Right atrium auricular region (tissue), 2 donors: ENCODE data around the gene MED12L. TPM values are rescaled to one million over a fixed set of nuclear protein-coding genes. Genes with fewer than 3 reads are reported as not detected.

Experiments
- DNase-seq: peaks from one replicate; pipeline ENCODE4 v3.0.0-alpha.2; 2019; ENCODE audit warnings: low spot score
- H3K27ac ChIP-seq, 2 donors: fragments of 200-600 bp; sonication (generic); 1 replicate in 1 of 2; 2 replicates in 1 of 2; pipeline ENCODE4 v1.5.1; 2016 to 2019
- H3K27me3 ChIP-seq, 2 donors: fragments of 200-600 bp; sonication (generic); one replicate each; pipeline versions ENCODE4 v1.5.1 to v1.6.0; 2017 to 2019
- H3K36me3 ChIP-seq: fragments of 200-600 bp; sonication (generic); one replicate; pipeline ENCODE4 v1.5.1; 2016
- H3K4me1 ChIP-seq, 2 donors: fragments of 200-600 bp; sonication (generic); one replicate each; pipeline versions ENCODE4 v1.5.1 to v1.6.0; 2017 to 2019
- H3K4me3 ChIP-seq, 2 donors: fragments of 200-600 bp; sonication (generic); 1 replicate in 1 of 2; 2 replicates in 1 of 2; pipeline ENCODE4 v1.5.1; 2017 to 2019; ENCODE audit warnings: mild to moderate bottlenecking in 1 of 2, moderate library complexity in 1 of 2
- H3K9me3 ChIP-seq, 2 donors: fragments of 200-600 bp; sonication (generic); one replicate each; pipeline ENCODE4 v1.5.1; 2019
- CTCF ChIP-seq, 2 donors: fragments of 200-600 bp; sonication (generic); IDR thresholded peaks; one replicate each; pipeline ENCODE4 v1.5.1; 2019; ENCODE audit warnings: antibody characterized with exemption in 2 of 2
- total RNA-seq, 2 donors: library from RNA; depleted of rRNA; stranded (reverse); fragments of >200 nt; gene quantifications; one replicate each; pipeline ENCODE4 v1.1.0, GENCODE V29; 2016

The MED12L gene
- total RNA-seq, 2 donors from 2014 or later, result 0.07 to 0.35 TPM

- Histone ChIP-seq H3K36me3 (no peaks in the 10 kb centered on the region), H3K27me3 (no peaks in the 10 kb centered on the region), H3K4me1 (no peaks in the 10 kb centered on the region), H3K4me3 (no peak overlapping the region), H3K9me3 (peaks cover 0 to 25% of the 10 kb centered on the region in 2 donors), H3K27ac (no peak overlapping the region)
- no peak for DNase-seq
- no peak for TF ChIP-seq CTCF (IDR thresholded peaks at IDR 0.05)
Measured at GRCh38 chr3:151479452-151479851, 394.0 kb downstream of the MED12L start.

- DNase-seq, result no peak
- TF ChIP-seq CTCF (IDR thresholded peaks at IDR 0.05), result no peak
- no peaks in the 10 kb centered on the region for H3K4me1 ChIP-seq
- H3K36me3 ChIP-seq, result no peaks in the 10 kb centered on the region
- H3K4me3 ChIP-seq, result no peak overlapping the region
- H3K9me3 ChIP-seq, result peaks cover 0 to 25% of the 10 kb centered on the region in 2 donors
- no peaks in the 10 kb centered on the region for H3K27me3 ChIP-seq
- H3K27ac ChIP-seq, result no peak overlapping the region
Measured at GRCh38 chr3:151480492-151480891, 395.0 kb downstream of the MED12L start.

- no peak for TF ChIP-seq CTCF (IDR thresholded peaks at IDR 0.05)
- peaks cover 0 to 25% of the 10 kb centered on the region in 2 donors for H3K9me3 ChIP-seq
- H3K36me3 ChIP-seq, result no peaks in the 10 kb centered on the region
- no peak overlapping the region for H3K27ac ChIP-seq
- DNase-seq, result no peak
- H3K27me3 ChIP-seq, result no peaks in the 10 kb centered on the region
- H3K4me3 ChIP-seq, result no peak overlapping the region
- no peaks in the 10 kb centered on the region for H3K4me1 ChIP-seq
Measured at GRCh38 chr3:151483488-151483887, 398.0 kb downstream of the MED12L start.

GRCh38 chr3:151483961-151484520 lies 398.6 kb downstream of the MED12L start:
- Histone ChIP-seq H3K27me3 (no peaks in the 10 kb centered on the region), H3K36me3 (no peaks in the 10 kb centered on the region), H3K9me3 (peaks cover 0 to 25% of the 10 kb centered on the region in 2 donors), H3K4me1 (no peaks in the 10 kb centered on the region), H3K27ac (no peak overlapping the region), H3K4me3 (no peak overlapping the region)
- no peak for DNase-seq
- TF ChIP-seq CTCF (IDR thresholded peaks at IDR 0.05), result no peak

Other genes with a start within 250 kb of the MED12L start
- not detected for gene MINDY4B, start 180.2 kb upstream of the MED12L start, total RNA-seq
- gene CLRN1, start 112.9 kb upstream of the MED12L start, total RNA-seq, result not detected
- gene GPR171, start 117.6 kb downstream of the MED12L start, total RNA-seq, result under 1 TPM; 0.37 to 0.39 TPM
- gene P2RY14, start 192.9 kb downstream of the MED12L start, total RNA-seq, result 1 to 10 TPM; 1.3 to 3.6 TPM
- not detected for gene GPR87, start 231.2 kb downstream of the MED12L start, total RNA-seq
- under 1 TPM; 0.41 to 0.75 TPM for gene P2RY13, start 243.9 kb downstream of the MED12L start, total RNA-seq